ENCODE measurements around the gene RBL2.

RBL2 gene

GRCh38 chr16:53446090-53446489 is 11.8 kb downstream of the RBL2 start:
- DNase-seq, result no peak
- in situ Hi-C loops (cut with HindIII; ENCODE audit: low pct_ligation_motif_present, low pct_unique_long_range_greater_than_20kb, low sequenced_read_pairs), result no loop called here

GRCh38 chr16:53449816-53450517 is 15.7 kb downstream of the RBL2 start:
- DNase-seq, result no peak
- in situ Hi-C loops (cut with HindIII; ENCODE audit: low pct_ligation_motif_present, low pct_unique_long_range_greater_than_20kb, low sequenced_read_pairs), result no loop called here

- in situ Hi-C loops (cut with HindIII; ENCODE audit: low pct_ligation_motif_present, low pct_unique_long_range_greater_than_20kb, low sequenced_read_pairs), result no loop called here
- no peak for DNase-seq
These were observed 19.7 kb downstream of the RBL2 start for GRCh38 chr16:53453928-53454327.

- no peak for DNase-seq
- in situ Hi-C loops (cut with HindIII; ENCODE audit: low pct_ligation_motif_present, low pct_unique_long_range_greater_than_20kb, low sequenced_read_pairs), result no loop called here
These were observed 22.4 kb downstream of the RBL2 start for GRCh38 chr16:53456625-53457024.

- peak; percentile 24 for DNase-seq
- in situ Hi-C loops (cut with HindIII; ENCODE audit: low pct_ligation_motif_present, low pct_unique_long_range_greater_than_20kb, low sequenced_read_pairs), result no loop called here
These were observed 23.4 kb downstream of the RBL2 start for GRCh38 chr16:53457670-53458069.

GRCh38 chr16:53458635-53459034 is 24.4 kb downstream of the RBL2 start:
- DNase-seq, result no peak
- in situ Hi-C loops (cut with HindIII; ENCODE audit: low pct_ligation_motif_present, low pct_unique_long_range_greater_than_20kb, low sequenced_read_pairs), result no loop called here

- peak; percentile 85 for DNase-seq
- in situ Hi-C loops (cut with HindIII; ENCODE audit: low pct_ligation_motif_present, low pct_unique_long_range_greater_than_20kb, low sequenced_read_pairs), result no loop called here
These were observed 31.5 kb downstream of the RBL2 start for GRCh38 chr16:53465606-53466280.

- in situ Hi-C loops (cut with HindIII; ENCODE audit: low pct_ligation_motif_present, low pct_unique_long_range_greater_than_20kb, low sequenced_read_pairs), result no loop called here
- DNase-seq, result no peak
These were observed 42.6 kb downstream of the RBL2 start for GRCh38 chr16:53476867-53477266.

GRCh38 chr16:53478965-53479364 is 44.7 kb downstream of the RBL2 start:
- in situ Hi-C loops (cut with HindIII; ENCODE audit: low pct_ligation_motif_present, low pct_unique_long_range_greater_than_20kb, low sequenced_read_pairs), result no loop called here
- no peak for DNase-seq

- in situ Hi-C loops (cut with HindIII; ENCODE audit: low pct_ligation_motif_present, low pct_unique_long_range_greater_than_20kb, low sequenced_read_pairs), result no loop called here
- no peak for DNase-seq
These were observed 46.1 kb downstream of the RBL2 start for GRCh38 chr16:53480394-53480793.

- DNase-seq, result no peak
- in situ Hi-C loops (cut with HindIII; ENCODE audit: low pct_ligation_motif_present, low pct_unique_long_range_greater_than_20kb, low sequenced_read_pairs), result no loop called here
These were observed 47.9 kb downstream of the RBL2 start for GRCh38 chr16:53482123-53482522.

GRCh38 chr16:53484542-53484941 is 50.3 kb downstream of the RBL2 start:
- in situ Hi-C loops (cut with HindIII; ENCODE audit: low pct_ligation_motif_present, low pct_unique_long_range_greater_than_20kb, low sequenced_read_pairs), result no loop called here
- DNase-seq, result no peak

GRCh38 chr16:53486230-53486629 is 52.0 kb downstream of the RBL2 start:
- in situ Hi-C loops (cut with HindIII; ENCODE audit: low pct_ligation_motif_present, low pct_unique_long_range_greater_than_20kb, low sequenced_read_pairs), result no loop called here
- no peak for DNase-seq

GRCh38 chr16:53489755-53490154 is 55.5 kb downstream of the RBL2 start:
- in situ Hi-C loops (cut with HindIII; ENCODE audit: low pct_ligation_motif_present, low pct_unique_long_range_greater_than_20kb, low sequenced_read_pairs), result no loop called here
- no peak for DNase-seq

- no peak for DNase-seq
- in situ Hi-C loops (cut with HindIII; ENCODE audit: low pct_ligation_motif_present, low pct_unique_long_range_greater_than_20kb, low sequenced_read_pairs), result no loop called here
These were observed 58.2 kb downstream of the RBL2 start for GRCh38 chr16:53492503-53492902.

- in situ Hi-C loops (cut with HindIII; ENCODE audit: low pct_ligation_motif_present, low pct_unique_long_range_greater_than_20kb, low sequenced_read_pairs), result no loop called here
These were observed 60.4 kb downstream of the RBL2 start for GRCh38 chr16:53494636-53495035.

GRCh38 chr16:53495325-53495724 is 61.1 kb downstream of the RBL2 start:
- in situ Hi-C loops (cut with HindIII; ENCODE audit: low pct_ligation_motif_present, low pct_unique_long_range_greater_than_20kb, low sequenced_read_pairs), result no loop called here
- peak; percentile 19 for DNase-seq

More at GRCh38 chr16:53494636-53495035, 60.4 kb downstream of the RBL2 start:
- no peak for DNase-seq

- DNase-seq, result no peak
- in situ Hi-C loops (cut with HindIII; ENCODE audit: low pct_ligation_motif_present, low pct_unique_long_range_greater_than_20kb, low sequenced_read_pairs), result no loop called here
These were observed 64.7 kb downstream of the RBL2 start for GRCh38 chr16:53498984-53499383.

- DNase-seq, result no peak
These were observed 67.1 kb downstream of the RBL2 start for GRCh38 chr16:53501216-53501859.

More at GRCh38 chr16:53501216-53501859, 67.1 kb downstream of the RBL2 start:
- in situ Hi-C loops (cut with HindIII; ENCODE audit: low pct_ligation_motif_present, low pct_unique_long_range_greater_than_20kb, low sequenced_read_pairs), result no loop called here

All from ACHN (cell line).